HFF-Myc (cell line): Measurements from ENCODE around the gene GPHN.

Source experiments
- DNase-seq: peaks from one replicate; pipeline ENCODE4 v3.0.0-alpha.2; 2011; ENCODE audit warnings: low read depth; ENCODE audit errors: extremely low read depth
- H3K4me3 ChIP-seq: replicated peaks from 2 replicates; pipeline ENCODE4 v1.5.1; 2011; ENCODE audit warnings: low read depth, mild to moderate bottlenecking, control low read depth, low read length
- TF ChIP-seq, protein P1 (sequence below): IDR thresholded peaks from 2 replicates; pipeline ENCODE4 v1.5.1; 2012; ENCODE audit warnings: mild to moderate bottlenecking, low read depth, low read length, control low read depth; ENCODE audit errors: missing control alignments

GPHN gene

GRCh38 chr14:67225523-67225922, 717.6 kb downstream of the GPHN start:
- DNase-seq = no peak
- TF ChIP-seq, protein P1, sequence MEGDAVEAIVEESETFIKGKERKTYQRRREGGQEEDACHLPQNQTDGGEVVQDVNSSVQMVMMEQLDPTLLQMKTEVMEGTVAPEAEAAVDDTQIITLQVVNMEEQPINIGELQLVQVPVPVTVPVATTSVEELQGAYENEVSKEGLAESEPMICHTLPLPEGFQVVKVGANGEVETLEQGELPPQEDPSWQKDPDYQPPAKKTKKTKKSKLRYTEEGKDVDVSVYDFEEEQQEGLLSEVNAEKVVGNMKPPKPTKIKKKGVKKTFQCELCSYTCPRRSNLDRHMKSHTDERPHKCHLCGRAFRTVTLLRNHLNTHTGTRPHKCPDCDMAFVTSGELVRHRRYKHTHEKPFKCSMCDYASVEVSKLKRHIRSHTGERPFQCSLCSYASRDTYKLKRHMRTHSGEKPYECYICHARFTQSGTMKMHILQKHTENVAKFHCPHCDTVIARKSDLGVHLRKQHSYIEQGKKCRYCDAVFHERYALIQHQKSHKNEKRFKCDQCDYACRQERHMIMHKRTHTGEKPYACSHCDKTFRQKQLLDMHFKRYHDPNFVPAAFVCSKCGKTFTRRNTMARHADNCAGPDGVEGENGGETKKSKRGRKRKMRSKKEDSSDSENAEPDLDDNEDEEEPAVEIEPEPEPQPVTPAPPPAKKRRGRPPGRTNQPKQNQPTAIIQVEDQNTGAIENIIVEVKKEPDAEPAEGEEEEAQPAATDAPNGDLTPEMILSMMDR = no peak
- no peak overlapping the region for H3K4me3 ChIP-seq

GRCh38 chr14:67228325-67228984, 720.5 kb downstream of the GPHN start:
- H3K4me3 ChIP-seq = no peak overlapping the region
- DNase-seq = no peak
- TF ChIP-seq, protein P1 = no peak
